ENCODE measurements around the gene LYPLAL1.

- TF ChIP-seq MYC (CRISPR knock-in tag; IDR thresholded peaks at IDR 0.05; ENCODE audit: borderline replicate concordance) (no peak), SIN3A (IDR thresholded peaks at IDR 0.05; ENCODE audit: borderline replicate concordance, low read depth, low read length) (no peak), ZKSCAN1 (IDR thresholded peaks at IDR 0.05; ENCODE audit: low read length) (no peak), NR1H2 (CRISPR knock-in tag; IDR thresholded peaks at IDR 0.05; ENCODE audit: borderline replicate concordance, low read depth) (no peak), CC2D1A (CRISPR knock-in tag; IDR thresholded peaks at IDR 0.05) (no peak), HNRNPK (IDR thresholded peaks at IDR 0.05; ENCODE audit: low read depth, low read length, poor library complexity, severe bottlenecking) (no peak), CTCF (CRISPR knock-in tag; IDR thresholded peaks at IDR 0.05) (no peak), ATF1 (CRISPR knock-in tag; IDR thresholded peaks at IDR 0.05) (no peak), ZNF629 (CRISPR knock-in tag; conservative IDR thresholded peaks at IDR 0.05) (no peak), JUNB (CRISPR knock-in tag; IDR thresholded peaks at IDR 0.05; ENCODE audit: borderline replicate concordance) (no peak), THAP7 (CRISPR knock-in tag; IDR thresholded peaks at IDR 0.05) (no peak), NFYC (CRISPR knock-in tag; IDR thresholded peaks at IDR 0.05) (no peak)
Observed at GRCh38 chr1:219128957-219129356, 44.7 kb upstream of the LYPLAL1 start.
